Endodermal cell (in vitro differentiated cells): Measurements from ENCODE around the gene POLR2L. TPM values are rescaled to one million over a fixed set of nuclear protein-coding genes. Genes with fewer than 3 reads are reported as not detected.
A peak's percentile ranks its signal among the peaks of the same experiment; 100 is the strongest.

Experiments
- DNase-seq: peaks from one replicate; pipeline ENCODE4 v3.0.0-alpha.2; 2017
- H3K27ac ChIP-seq: 2 replicates; pipeline ENCODE4 v1.5.1; 2013; ENCODE audit warnings: mild to moderate bottlenecking, low read depth, low read length, moderate library complexity
- H3K27me3 ChIP-seq: 2 replicates; pipeline ENCODE4 v1.6.1; 2013; ENCODE audit warnings: mild to moderate bottlenecking, low read length, moderate library complexity; ENCODE audit not compliant: insufficient read depth, control insufficient read depth, poor library complexity, severe bottlenecking
- H3K36me3 ChIP-seq: 2 replicates; pipeline ENCODE4 v1.7.0; 2013; ENCODE audit warnings: mild to moderate bottlenecking, low read length, moderate library complexity; ENCODE audit not compliant: control insufficient read depth, insufficient read depth
- H3K4me1 ChIP-seq: one replicate; pipeline ENCODE4 v1.7.0; 2013; ENCODE audit warnings: low read length; ENCODE audit not compliant: control insufficient read depth, insufficient read depth
- H3K4me3 ChIP-seq: 2 replicates; pipeline ENCODE4 v1.5.1; 2013; ENCODE audit warnings: mild to moderate bottlenecking, low read length, moderate library complexity
- H3K9ac ChIP-seq: 2 replicates; pipeline ENCODE4 v1.6.1; 2013; ENCODE audit warnings: mild to moderate bottlenecking, low read length, moderate library complexity; ENCODE audit not compliant: poor library complexity, severe bottlenecking; ENCODE audit errors: extremely low read depth
- H3K9me3 ChIP-seq: 2 replicates; pipeline ENCODE4 v1.6.1; 2013; ENCODE audit warnings: mild to moderate bottlenecking, low read length, moderate library complexity; ENCODE audit not compliant: control insufficient read depth
- H3K27ac Mint-ChIP-seq: 2 replicates; pipeline ENCODE4 v1.8.0; 2020; ENCODE audit warnings: mixed read lengths
- H3K27me3 Mint-ChIP-seq: 2 replicates; pipeline ENCODE4 v1.8.0; 2021; ENCODE audit warnings: mild to moderate bottlenecking, mixed read lengths; ENCODE audit not compliant: insufficient read depth
- H3K36me3 Mint-ChIP-seq: 2 replicates; pipeline ENCODE4 v1.8.0; 2020; ENCODE audit warnings: low read depth, mixed read lengths
- H3K4me1 Mint-ChIP-seq: 2 replicates; pipeline ENCODE4 v1.8.0; 2020; ENCODE audit warnings: mixed read lengths
- H3K4me3 Mint-ChIP-seq: 2 replicates; pipeline ENCODE4 v1.8.0; 2020; ENCODE audit warnings: mild to moderate bottlenecking, moderate library complexity, mixed read lengths
- H3K9me3 Mint-ChIP-seq: 2 replicates; pipeline ENCODE4 v1.8.0; 2020; ENCODE audit warnings: mild to moderate bottlenecking, mixed read lengths
- WGBS, 2 experiments: methylation state at CpG; one replicate each; pipeline versions ENCODE4 v1.1.5 to v1.1.7; 2013; ENCODE audit warnings: missing lambda C conversion rate in 2 of 2, mixed read lengths in 1 of 2; ENCODE audit not compliant: insufficient coverage in 1 of 2, insufficient read length in 1 of 2; 5-methylcytosine and 5-hydroxymethylcytosine counted together
- total RNA-seq, 2 donors: library from RNA; stranded (reverse); fragmentation: NEBNext Ultra II Directional in 1 of 2; extraction: Animal tissue kit (Norgen Biotek cat#: 25700) in 1 of 2; gene quantifications; 2 replicates in 1 of 2; 3 replicates in 1 of 2; pipeline ENCODE4 v1.2.1, GENCODE V29; 2021
- TF ChIP-seq, protein P1 (sequence below): fragments of 200-600 bp; sonication (generic); conservative IDR thresholded peaks from 2 replicates; pipeline ENCODE4 v1.5.0; 2021; ENCODE audit warnings: antibody characterized with exemption, mild to moderate bottlenecking

The POLR2L gene
- total RNA-seq, 2 donors from 2014 or later, result 139 to 148 TPM

DNA sequence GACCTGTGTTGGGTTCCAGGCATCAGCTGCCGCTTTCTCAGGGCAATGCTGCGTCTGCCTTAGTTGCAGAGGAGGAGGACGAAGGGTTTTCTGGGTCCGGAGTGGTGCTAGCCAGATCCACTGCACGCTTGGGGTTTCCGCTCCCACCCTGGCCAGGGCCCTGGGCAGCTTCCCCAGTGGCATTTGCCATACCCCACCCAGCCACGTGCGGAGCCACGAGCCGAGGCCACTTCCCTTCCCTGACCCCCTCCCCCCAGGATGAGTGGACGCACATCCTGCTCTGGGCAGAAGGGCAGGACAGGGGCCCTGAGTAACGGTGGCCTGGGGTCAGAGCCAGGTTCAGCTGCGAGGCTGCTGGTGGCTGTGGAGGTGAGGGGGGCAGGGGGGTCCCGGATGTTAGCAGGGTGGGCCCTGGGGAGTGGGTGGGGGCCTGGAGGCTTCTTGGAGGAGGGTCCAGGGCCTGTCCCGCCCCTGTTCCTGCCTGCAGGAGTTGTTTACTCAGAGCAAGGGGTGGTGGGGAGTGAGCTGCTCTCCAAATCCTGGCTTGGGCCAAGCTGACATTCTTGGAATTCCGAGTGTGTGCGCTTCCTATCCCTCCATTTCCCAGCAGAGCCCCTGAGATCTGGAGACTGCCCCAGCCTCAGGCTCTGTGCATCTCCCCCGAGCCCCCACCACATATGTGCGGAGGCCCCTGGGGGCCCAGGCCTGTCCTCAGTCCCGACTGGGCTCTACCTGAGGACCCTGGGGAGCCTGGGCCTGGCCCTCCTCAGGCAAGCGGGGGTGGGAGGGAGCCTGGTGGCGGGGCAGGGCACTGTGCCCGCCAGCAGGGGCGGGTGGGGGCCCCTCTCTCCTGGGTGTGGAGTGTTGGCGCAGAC is 1.7 kb upstream of the POLR2L start:
- H3K4me3 ChIP-seq, result peak overlapping the region; percentile 88
- H3K9me3 Mint-ChIP-seq, result no peaks in the 10 kb centered on the region
- H3K27me3 Mint-ChIP-seq, result peaks cover 5% of the 10 kb centered on the region
- H3K27me3 ChIP-seq, result no peaks in the 10 kb centered on the region
- DNase-seq, result peak; percentile 96
- H3K4me3 Mint-ChIP-seq, result peak overlapping the region; percentile 78
- peak overlapping the region; percentile 34 for H3K27ac ChIP-seq
- H3K4me1 ChIP-seq, result peaks cover 17% of the 10 kb centered on the region
- 1 to 5% methylated on average over 4 to 24 of the region's 25 CpGs for WGBS, 2 experiments
- TF ChIP-seq, protein P1, sequence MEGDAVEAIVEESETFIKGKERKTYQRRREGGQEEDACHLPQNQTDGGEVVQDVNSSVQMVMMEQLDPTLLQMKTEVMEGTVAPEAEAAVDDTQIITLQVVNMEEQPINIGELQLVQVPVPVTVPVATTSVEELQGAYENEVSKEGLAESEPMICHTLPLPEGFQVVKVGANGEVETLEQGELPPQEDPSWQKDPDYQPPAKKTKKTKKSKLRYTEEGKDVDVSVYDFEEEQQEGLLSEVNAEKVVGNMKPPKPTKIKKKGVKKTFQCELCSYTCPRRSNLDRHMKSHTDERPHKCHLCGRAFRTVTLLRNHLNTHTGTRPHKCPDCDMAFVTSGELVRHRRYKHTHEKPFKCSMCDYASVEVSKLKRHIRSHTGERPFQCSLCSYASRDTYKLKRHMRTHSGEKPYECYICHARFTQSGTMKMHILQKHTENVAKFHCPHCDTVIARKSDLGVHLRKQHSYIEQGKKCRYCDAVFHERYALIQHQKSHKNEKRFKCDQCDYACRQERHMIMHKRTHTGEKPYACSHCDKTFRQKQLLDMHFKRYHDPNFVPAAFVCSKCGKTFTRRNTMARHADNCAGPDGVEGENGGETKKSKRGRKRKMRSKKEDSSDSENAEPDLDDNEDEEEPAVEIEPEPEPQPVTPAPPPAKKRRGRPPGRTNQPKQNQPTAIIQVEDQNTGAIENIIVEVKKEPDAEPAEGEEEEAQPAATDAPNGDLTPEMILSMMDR, result no peak
- peak overlapping the region; percentile 90 for H3K27ac Mint-ChIP-seq
- H3K4me1 Mint-ChIP-seq, result peaks cover 17% of the 10 kb centered on the region
- no peaks in the 10 kb centered on the region for H3K9me3 ChIP-seq
- peaks cover 23% of the 10 kb centered on the region for H3K36me3 ChIP-seq
- H3K36me3 Mint-ChIP-seq, result peaks cover 11% of the 10 kb centered on the region
- peak overlapping the region; percentile 68 for H3K9ac ChIP-seq

DNA sequence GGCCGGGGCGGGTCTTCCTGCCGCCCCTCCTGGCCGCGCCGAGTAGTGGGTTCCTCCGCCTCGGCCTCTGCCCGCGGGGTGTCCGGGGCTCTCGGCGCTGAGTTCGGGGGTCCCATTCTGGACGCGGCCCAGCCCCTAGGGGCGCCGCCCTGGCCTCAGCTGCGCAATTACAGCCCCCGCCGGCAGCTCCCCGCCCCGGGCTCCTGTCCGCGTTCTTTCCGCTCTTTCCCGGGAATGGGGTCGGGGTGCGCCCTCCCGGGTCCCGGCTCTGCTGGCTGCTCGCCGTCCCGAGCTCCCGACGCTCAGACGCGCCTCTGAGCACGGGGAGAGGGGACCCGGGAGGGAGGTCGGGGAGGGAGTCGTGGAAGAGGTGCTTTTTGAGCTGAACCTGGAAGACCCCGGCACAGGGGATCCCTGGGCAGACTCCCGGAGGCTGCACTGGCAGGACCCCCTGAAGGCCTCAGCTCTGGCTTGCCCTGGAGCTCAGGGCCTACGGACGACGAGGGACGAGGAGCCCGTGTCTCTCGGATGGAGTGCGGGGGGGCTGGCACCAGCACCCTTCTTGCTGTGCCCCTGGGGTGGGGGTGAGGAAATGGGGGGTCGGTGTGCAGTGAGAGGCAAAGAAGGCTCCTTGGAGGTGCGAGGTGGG is 881 bp upstream of the POLR2L start:
- H3K9me3 ChIP-seq, result no peaks in the 10 kb centered on the region
- Mint-ChIP-seq H3K4me1 (peaks cover 14% of the 10 kb centered on the region), H3K27me3 (peaks cover 2% of the 10 kb centered on the region), H3K9me3 (no peaks in the 10 kb centered on the region), H3K36me3 (peaks cover 17% of the 10 kb centered on the region), H3K4me3 (peak overlapping the region; percentile 78), H3K27ac (peak overlapping the region; percentile 84)
- TF ChIP-seq, protein P1, result peak; percentile 51
- H3K27ac ChIP-seq, result no peak overlapping the region
- peak overlapping the region; percentile 88 for H3K4me3 ChIP-seq
- no peaks in the 10 kb centered on the region for H3K27me3 ChIP-seq
- H3K4me1 ChIP-seq, result peaks cover 15% of the 10 kb centered on the region
- peaks cover 31% of the 10 kb centered on the region for H3K36me3 ChIP-seq
- peak; percentile 74 for DNase-seq
- 0% methylated on average over 18 to 53 of the region's 53 CpGs for WGBS, 2 experiments
- peak overlapping the region; percentile 68 for H3K9ac ChIP-seq

DNA sequence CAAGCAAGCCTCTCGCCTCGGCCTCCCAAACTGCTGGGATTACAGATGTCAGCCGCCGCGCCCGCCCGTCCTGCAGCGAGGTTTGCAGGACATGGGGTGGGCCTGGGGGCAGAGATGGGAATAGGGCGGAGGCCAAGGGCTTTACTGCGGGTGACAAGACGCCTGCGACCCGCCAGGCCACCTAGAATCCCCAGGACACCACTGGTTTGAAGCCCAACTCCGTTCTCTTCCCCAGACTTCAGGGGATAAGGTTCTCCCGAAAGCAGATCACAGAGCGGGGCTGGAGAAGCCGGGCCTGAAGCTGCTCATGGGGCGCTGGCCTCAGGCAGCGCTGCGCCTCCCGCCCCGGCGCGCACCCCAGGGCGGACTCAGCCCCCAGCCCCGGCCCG is 354 bp downstream of the POLR2L start:
- H3K9ac ChIP-seq, result peak overlapping the region; percentile 89
- H3K4me3 ChIP-seq, result peak overlapping the region; percentile 88
- peak overlapping the region; percentile 78 for H3K4me3 Mint-ChIP-seq
- no peak for DNase-seq
- no peaks in the 10 kb centered on the region for H3K9me3 ChIP-seq
- peaks cover 15% of the 10 kb centered on the region for H3K4me1 ChIP-seq
- H3K9me3 Mint-ChIP-seq, result no peaks in the 10 kb centered on the region
- H3K27me3 Mint-ChIP-seq, result peaks cover 2% of the 10 kb centered on the region
- H3K27ac ChIP-seq, result peak overlapping the region; percentile 99
- H3K27ac Mint-ChIP-seq, result peak overlapping the region; percentile 86
- peaks cover 41% of the 10 kb centered on the region for H3K36me3 ChIP-seq
- 1% methylated on average over 11 to 27 of the region's 27 CpGs for WGBS, 2 experiments
- H3K36me3 Mint-ChIP-seq, result peaks cover 25% of the 10 kb centered on the region
- peaks cover 14% of the 10 kb centered on the region for H3K4me1 Mint-ChIP-seq
- no peaks in the 10 kb centered on the region for H3K27me3 ChIP-seq
- TF ChIP-seq, protein P1, result no peak
